22Rv1 (cell line): ENCODE measurements around the gene ACTMAP.

Experiments
- ZFX ChIP-seq: fragments of 450-650 bp; IDR thresholded peaks from 2 replicates; pipeline ENCODE4 v1.6.1; 2017; ENCODE audit warnings: antibody characterized with exemption, borderline replicate concordance
- TF ChIP-seq, protein P1 (sequence below): fragments of 450-650 bp; IDR thresholded peaks from 2 replicates; pipeline ENCODE4 v1.5.1; 2017; ENCODE audit warnings: mild to moderate bottlenecking

DNA sequence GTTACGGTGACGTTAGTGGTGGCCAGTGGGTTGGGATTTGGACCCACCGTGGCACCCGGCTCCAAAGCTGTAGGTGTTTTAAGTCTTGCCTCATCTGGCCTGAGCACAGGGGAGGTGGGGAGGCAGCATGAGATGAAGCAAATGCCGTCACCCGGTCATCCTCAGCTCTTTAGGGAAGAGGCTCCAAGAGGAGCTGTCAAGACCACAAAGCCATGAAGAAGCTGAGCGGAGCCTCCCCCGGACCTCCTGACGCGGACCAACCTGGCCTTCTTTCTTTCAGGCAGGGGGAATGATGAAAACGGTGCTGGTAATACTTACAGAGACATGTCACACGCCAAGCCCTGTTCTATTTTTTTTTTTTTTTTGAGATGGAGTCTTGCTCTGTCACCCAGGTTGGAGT lies 7.4 kb downstream of the ACTMAP start:
- TF ChIP-seq, protein P1, sequence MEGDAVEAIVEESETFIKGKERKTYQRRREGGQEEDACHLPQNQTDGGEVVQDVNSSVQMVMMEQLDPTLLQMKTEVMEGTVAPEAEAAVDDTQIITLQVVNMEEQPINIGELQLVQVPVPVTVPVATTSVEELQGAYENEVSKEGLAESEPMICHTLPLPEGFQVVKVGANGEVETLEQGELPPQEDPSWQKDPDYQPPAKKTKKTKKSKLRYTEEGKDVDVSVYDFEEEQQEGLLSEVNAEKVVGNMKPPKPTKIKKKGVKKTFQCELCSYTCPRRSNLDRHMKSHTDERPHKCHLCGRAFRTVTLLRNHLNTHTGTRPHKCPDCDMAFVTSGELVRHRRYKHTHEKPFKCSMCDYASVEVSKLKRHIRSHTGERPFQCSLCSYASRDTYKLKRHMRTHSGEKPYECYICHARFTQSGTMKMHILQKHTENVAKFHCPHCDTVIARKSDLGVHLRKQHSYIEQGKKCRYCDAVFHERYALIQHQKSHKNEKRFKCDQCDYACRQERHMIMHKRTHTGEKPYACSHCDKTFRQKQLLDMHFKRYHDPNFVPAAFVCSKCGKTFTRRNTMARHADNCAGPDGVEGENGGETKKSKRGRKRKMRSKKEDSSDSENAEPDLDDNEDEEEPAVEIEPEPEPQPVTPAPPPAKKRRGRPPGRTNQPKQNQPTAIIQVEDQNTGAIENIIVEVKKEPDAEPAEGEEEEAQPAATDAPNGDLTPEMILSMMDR = no peak
- TF ChIP-seq ZFX = no peak
